Osteoblast (primary cell): ENCODE measurements around the gene REXO2. TPM values are rescaled to one million over a fixed set of nuclear protein-coding genes. Genes with fewer than 3 reads are reported as not detected.

Experiments used
- DNase-seq: peaks from one replicate; pipeline ENCODE4 v3.0.0; 2011; ENCODE audit warnings: low spot score, mixed read lengths; ENCODE audit not compliant: insufficient read length; ENCODE audit errors: missing footprints
- H2AFZ ChIP-seq: 2 replicates; pipeline ENCODE4 v1.6.0; 2011; ENCODE audit warnings: mild to moderate bottlenecking, low read length
- H3K27ac ChIP-seq: 2 replicates; pipeline ENCODE4 v1.5.1; 2011; ENCODE audit warnings: mild to moderate bottlenecking, low read depth, low read length, moderate library complexity
- H3K27me3 ChIP-seq: 2 replicates; pipeline ENCODE4 v1.6.0; 2012; ENCODE audit warnings: mild to moderate bottlenecking, control low read depth, inconsistent platforms, low read length, moderate library complexity; ENCODE audit not compliant: insufficient read depth
- H3K36me3 ChIP-seq: 2 replicates; pipeline ENCODE4 v1.5.1; 2011; ENCODE audit warnings: mild to moderate bottlenecking, low read length, control low read depth, moderate library complexity; ENCODE audit not compliant: insufficient read depth
- H3K4me1 ChIP-seq: 2 replicates; pipeline ENCODE4 v1.5.1; 2011; ENCODE audit warnings: mild to moderate bottlenecking, low read length, control low read depth, moderate library complexity; ENCODE audit not compliant: insufficient read depth
- H3K4me2 ChIP-seq: 2 replicates; pipeline ENCODE4 v1.6.0; 2011; ENCODE audit warnings: mild to moderate bottlenecking, low read length; ENCODE audit not compliant: insufficient read depth
- H3K4me3 ChIP-seq: fragments of 200-600 bp; sonication (generic); 3 replicates; pipeline ENCODE4 v1.5.1; 2012; ENCODE audit warnings: mild to moderate bottlenecking, low read length, inconsistent platforms; ENCODE audit not compliant: insufficient read depth
- H3K79me2 ChIP-seq: 2 replicates; pipeline ENCODE4 v1.6.0; 2012; ENCODE audit warnings: mild to moderate bottlenecking, low read length, control low read depth, inconsistent platforms; ENCODE audit not compliant: insufficient read depth
- H3K9me3 ChIP-seq: 2 replicates; pipeline ENCODE4 v1.5.1; 2011; ENCODE audit warnings: low read depth, low read length, control low read depth
- H4K20me1 ChIP-seq: 2 replicates; pipeline ENCODE4 v1.6.0; 2012; ENCODE audit warnings: mild to moderate bottlenecking, low read length, control low read depth; ENCODE audit not compliant: insufficient read depth
- total RNA-seq: library from RNA; depleted of rRNA; stranded (reverse); fragments of >200 nt; gene quantifications from 2 replicates; pipeline ENCODE4 v1.2.3, GENCODE V29; 2012
- TF ChIP-seq, protein P1 (sequence below): IDR thresholded peaks from 2 replicates; pipeline ENCODE4 v1.5.1; 2011; ENCODE audit warnings: mild to moderate bottlenecking, low read depth, low read length, moderate library complexity; ENCODE audit errors: extremely low read depth

The REXO2 gene
- total RNA-seq, 1 donor: 177 TPM

DNA sequence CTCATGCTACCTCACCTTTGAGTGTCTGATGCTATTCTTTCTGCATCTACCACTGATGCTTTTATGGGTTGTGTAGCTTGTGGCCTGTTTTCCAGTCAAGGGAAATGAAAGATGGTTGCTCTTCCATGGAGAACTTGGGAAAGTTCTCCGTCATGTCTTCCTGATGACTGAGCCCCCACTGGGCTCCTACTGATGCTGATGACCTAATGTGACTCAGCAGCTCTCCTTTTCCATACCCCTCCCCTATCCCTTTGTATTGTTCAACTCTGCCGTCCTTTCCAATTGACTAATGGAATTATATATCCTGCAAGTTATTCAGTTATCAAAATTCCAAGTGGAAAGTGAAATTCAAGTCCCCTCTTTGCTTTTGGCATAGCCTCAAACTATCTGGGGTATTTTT is 44.7 kb downstream of the REXO2 start:
- Histone ChIP-seq H3K27ac (no peak overlapping the region), H3K9me3 (no peaks in the 10 kb centered on the region), H3K4me2 (no peak overlapping the region), H3K4me3 (no peak overlapping the region), H3K27me3 (no peaks in the 10 kb centered on the region), H2AFZ (no peak overlapping the region), H3K4me1 (peaks cover 2% of the 10 kb centered on the region), H4K20me1 (no peaks in the 10 kb centered on the region), H3K79me2 (no peaks in the 10 kb centered on the region), H3K36me3 (no peaks in the 10 kb centered on the region)
- TF ChIP-seq, protein P1, sequence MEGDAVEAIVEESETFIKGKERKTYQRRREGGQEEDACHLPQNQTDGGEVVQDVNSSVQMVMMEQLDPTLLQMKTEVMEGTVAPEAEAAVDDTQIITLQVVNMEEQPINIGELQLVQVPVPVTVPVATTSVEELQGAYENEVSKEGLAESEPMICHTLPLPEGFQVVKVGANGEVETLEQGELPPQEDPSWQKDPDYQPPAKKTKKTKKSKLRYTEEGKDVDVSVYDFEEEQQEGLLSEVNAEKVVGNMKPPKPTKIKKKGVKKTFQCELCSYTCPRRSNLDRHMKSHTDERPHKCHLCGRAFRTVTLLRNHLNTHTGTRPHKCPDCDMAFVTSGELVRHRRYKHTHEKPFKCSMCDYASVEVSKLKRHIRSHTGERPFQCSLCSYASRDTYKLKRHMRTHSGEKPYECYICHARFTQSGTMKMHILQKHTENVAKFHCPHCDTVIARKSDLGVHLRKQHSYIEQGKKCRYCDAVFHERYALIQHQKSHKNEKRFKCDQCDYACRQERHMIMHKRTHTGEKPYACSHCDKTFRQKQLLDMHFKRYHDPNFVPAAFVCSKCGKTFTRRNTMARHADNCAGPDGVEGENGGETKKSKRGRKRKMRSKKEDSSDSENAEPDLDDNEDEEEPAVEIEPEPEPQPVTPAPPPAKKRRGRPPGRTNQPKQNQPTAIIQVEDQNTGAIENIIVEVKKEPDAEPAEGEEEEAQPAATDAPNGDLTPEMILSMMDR: no peak
- DNase-seq: no peak

DNA sequence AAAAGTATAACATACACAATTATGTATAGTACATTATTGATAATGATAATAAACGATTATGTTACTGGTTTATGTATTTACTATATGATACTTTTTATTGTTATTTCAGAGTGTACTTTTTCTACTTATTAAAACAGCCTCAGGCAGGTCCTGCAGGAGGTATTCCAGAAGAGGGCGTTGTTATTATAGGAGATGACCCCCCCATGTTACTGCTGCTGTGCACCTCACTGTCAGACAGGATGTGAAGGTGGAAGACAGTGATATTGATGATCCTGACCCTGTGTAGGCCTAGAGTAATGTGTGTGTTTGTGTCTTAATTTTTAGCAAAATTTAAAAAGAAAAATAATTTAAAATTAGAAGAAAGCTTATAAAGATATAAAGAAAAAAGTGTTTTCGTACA is 57.6 kb downstream of the REXO2 start:
- H3K4me2 ChIP-seq: no peak overlapping the region
- no peak overlapping the region for H3K27ac ChIP-seq
- TF ChIP-seq, protein P1: no peak
- H3K79me2 ChIP-seq: no peaks in the 10 kb centered on the region
- no peaks in the 10 kb centered on the region for H4K20me1 ChIP-seq
- H3K36me3 ChIP-seq: no peaks in the 10 kb centered on the region
- no peaks in the 10 kb centered on the region for H3K27me3 ChIP-seq
- no peak overlapping the region for H2AFZ ChIP-seq
- no peaks in the 10 kb centered on the region for H3K4me1 ChIP-seq
- H3K4me3 ChIP-seq: no peak overlapping the region
- DNase-seq: no peak
- H3K9me3 ChIP-seq: no peaks in the 10 kb centered on the region

DNA sequence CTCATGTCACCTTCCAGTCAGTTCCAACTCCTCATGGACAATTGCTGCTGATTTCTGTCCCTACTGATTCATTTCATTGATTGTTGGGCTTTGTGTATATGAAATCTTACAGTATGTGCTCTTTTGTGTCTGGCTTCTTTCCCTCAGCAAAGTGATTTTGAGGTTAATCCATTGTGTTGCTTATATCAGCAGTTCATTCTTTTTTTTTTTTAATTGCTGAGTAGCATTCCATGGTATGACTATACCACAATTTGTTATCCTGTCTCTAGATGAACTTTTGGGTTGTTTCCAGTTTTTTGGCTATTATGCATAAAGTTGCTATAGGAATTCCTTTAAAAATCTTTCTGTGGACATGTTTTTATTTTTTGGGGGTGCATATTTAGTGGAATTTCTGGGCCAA is 60.5 kb downstream of the REXO2 start:
- H4K20me1 ChIP-seq: no peaks in the 10 kb centered on the region
- H3K9me3 ChIP-seq: no peaks in the 10 kb centered on the region
- TF ChIP-seq, protein P1: no peak
- no peaks in the 10 kb centered on the region for H3K36me3 ChIP-seq
- no peaks in the 10 kb centered on the region for H3K4me1 ChIP-seq
- H3K27ac ChIP-seq: no peak overlapping the region
- no peak overlapping the region for H2AFZ ChIP-seq
- H3K4me3 ChIP-seq: no peak overlapping the region
- no peak overlapping the region for H3K4me2 ChIP-seq
- no peaks in the 10 kb centered on the region for H3K27me3 ChIP-seq
- no peaks in the 10 kb centered on the region for H3K79me2 ChIP-seq
- DNase-seq: no peak

Other genes with a start within 250 kb of the REXO2 start
- 1,091 and 1,196 TPM in 2 replicates for gene NNMT, start 143.1 kb upstream of the REXO2 start, total RNA-seq
- gene C11orf71, start 39.0 kb upstream of the REXO2 start, total RNA-seq: 3.3 and 4.7 TPM in 2 replicates
- 37.7 and 38.0 TPM in 2 replicates for gene RBM7, start 38.8 kb upstream of the REXO2 start, total RNA-seq
- gene NXPE1, start 120.4 kb downstream of the REXO2 start, total RNA-seq: not detected in 2 replicates
- gene NXPE4, start 156.3 kb downstream of the REXO2 start, total RNA-seq: not detected in 2 replicates
- gene NXPE2, start 239.1 kb downstream of the REXO2 start, total RNA-seq: under 0.01 and 0.29 TPM in 2 replicates